ENCODE measurements around the gene LINGO3. TPM values are rescaled to one million over a fixed set of nuclear protein-coding genes. Genes with fewer than 3 reads are reported as not detected.

The LINGO3 gene
- total RNA-seq, 1 experiment from 2014 or later = 1.3 TPM

GRCh38 chr19:2270157-2270422 lies 37.9 kb downstream of the LINGO3 start:
- intact Hi-C loops (cut with micrococcal nuclease; ENCODE audit: unreplicated experiment) = no loop called here
- Mint-ChIP-seq H3K4me1 (ENCODE audit: low read depth, unreplicated experiment) (no peaks in the 10 kb centered on the region), H3K9me3 (ENCODE audit: unreplicated experiment) (no peaks in the 10 kb centered on the region), H3K4me3 (ENCODE audit: unreplicated experiment) (peak overlapping the region; percentile 82), H3K36me3 (ENCODE audit: insufficient read depth, unreplicated experiment) (peaks cover 61% of the 10 kb centered on the region), H3K27ac (ENCODE audit: unreplicated experiment) (peak overlapping the region; percentile 93), H3K27me3 (ENCODE audit: insufficient read depth, unreplicated experiment) (no peaks in the 10 kb centered on the region)
- no peaks in the 10 kb centered on the region for H3K9me3 ChIP-seq
- ChIA-PET CTCF (no interaction called here), POLR2A (interaction anchor here (0.7 kb wide), 1 partner anchor 158 kb away, joined by 3 read pairs; no protein-coding TSS in a partner anchor)
- DNase-seq = no peak
- H3K27me3 ChIP-seq (replicated peaks; ENCODE audit: control insufficient read depth, insufficient read depth, low read length) = no peaks in the 10 kb centered on the region
- peaks cover 7% of the 10 kb centered on the region; the same call in 1 of the 2 replicates for H3K4me1 ChIP-seq
- peaks cover 5% of the 10 kb centered on the region for H3K36me3 ChIP-seq (ENCODE audit: control insufficient read depth, insufficient read depth, low read length)
- peak overlapping the region; percentile 99 for H3K4me3 ChIP-seq (ENCODE audit: low read depth, low read length)
- BruUV-seq (replicated peaks) = no TSS peak
- no peak for TF ChIP-seq CTCF (IDR thresholded peaks at IDR 0.05; ENCODE audit: insufficient read depth in 1 of 2, low read depth in 1 of 2, low read length in 1 of 2, severe bottlenecking in 1 of 2, unreplicated experiment in 1 of 2)

GRCh38 chr19:2269244-2270156 lies 38.5 kb downstream of the LINGO3 start:
- Mint-ChIP-seq H3K36me3 (ENCODE audit: insufficient read depth, unreplicated experiment) (peaks cover 56% of the 10 kb centered on the region), H3K4me3 (ENCODE audit: unreplicated experiment) (peak overlapping the region; percentile 82), H3K27me3 (ENCODE audit: insufficient read depth, unreplicated experiment) (no peaks in the 10 kb centered on the region), H3K4me1 (ENCODE audit: low read depth, unreplicated experiment) (no peaks in the 10 kb centered on the region), H3K9me3 (ENCODE audit: unreplicated experiment) (no peaks in the 10 kb centered on the region), H3K27ac (ENCODE audit: unreplicated experiment) (peak overlapping the region; percentile 93)
- no peak for TF ChIP-seq CTCF (IDR thresholded peaks at IDR 0.05; ENCODE audit: insufficient read depth in 1 of 2, low read depth in 1 of 2, low read length in 1 of 2, severe bottlenecking in 1 of 2, unreplicated experiment in 1 of 2)
- CTCF ChIA-PET = no interaction called here
- Histone ChIP-seq H3K4me3 (ENCODE audit: low read depth, low read length) (peak overlapping the region; percentile 99), H3K27me3 (replicated peaks; ENCODE audit: control insufficient read depth, insufficient read depth, low read length) (no peaks in the 10 kb centered on the region), H3K4me1 (peaks cover 7% of the 10 kb centered on the region; the same call in 1 of the 2 replicates), H3K36me3 (ENCODE audit: control insufficient read depth, insufficient read depth, low read length) (peaks cover 5% of the 10 kb centered on the region), H3K9me3 (no peaks in the 10 kb centered on the region)
- peak; percentile 97 to 98 for DNase-seq
- POLR2A ChIA-PET = interaction anchor here (0.7 kb wide), 1 partner anchor 158 kb away, joined by 3 read pairs; no protein-coding TSS in a partner anchor
- intact Hi-C loops (cut with micrococcal nuclease; ENCODE audit: unreplicated experiment) = loop anchor here (2.0 kb wide), 1 partner anchor 33 kb away; the partner anchor contains the start of genes PLEKHJ1 and SF3A2
- BruUV-seq (replicated peaks) = TSS peak; percentile 61

- Mint-ChIP-seq H3K36me3 (ENCODE audit: insufficient read depth, unreplicated experiment) (peaks cover 49% of the 10 kb centered on the region), H3K27ac (ENCODE audit: unreplicated experiment) (peak overlapping the region; percentile 93), H3K4me3 (ENCODE audit: unreplicated experiment) (peak overlapping the region; percentile 82), H3K27me3 (ENCODE audit: insufficient read depth, unreplicated experiment) (no peaks in the 10 kb centered on the region), H3K9me3 (ENCODE audit: unreplicated experiment) (no peaks in the 10 kb centered on the region), H3K4me1 (ENCODE audit: low read depth, unreplicated experiment) (no peaks in the 10 kb centered on the region)
- DNase-seq = no peak
- H3K4me1 ChIP-seq = peaks cover 7% of the 10 kb centered on the region; the same call in 1 of the 2 replicates
- ChIA-PET CTCF (no interaction called here), POLR2A (no interaction called here)
- no peaks in the 10 kb centered on the region for H3K27me3 ChIP-seq (replicated peaks; ENCODE audit: control insufficient read depth, insufficient read depth, low read length)
- no peak for TF ChIP-seq CTCF (IDR thresholded peaks at IDR 0.05; ENCODE audit: insufficient read depth in 1 of 2, low read depth in 1 of 2, low read length in 1 of 2, severe bottlenecking in 1 of 2, unreplicated experiment in 1 of 2)
- H3K4me3 ChIP-seq (ENCODE audit: low read depth, low read length) = peak overlapping the region; percentile 88
- no TSS peak for BruUV-seq (replicated peaks)
- H3K9me3 ChIP-seq = no peaks in the 10 kb centered on the region
- intact Hi-C loops (cut with micrococcal nuclease; ENCODE audit: unreplicated experiment) = loop anchor here (2.0 kb wide), 1 partner anchor 32 kb away; the partner anchor contains the start of genes PLEKHJ1 and SF3A2
- H3K36me3 ChIP-seq (ENCODE audit: control insufficient read depth, insufficient read depth, low read length) = peaks cover 5% of the 10 kb centered on the region
These were observed 39.1 kb downstream of the LINGO3 start for GRCh38 chr19:2268861-2269243.
